Caco-2 (cell line): ENCODE data around the gene PTPRN2. TPM values are rescaled to one million over a fixed set of nuclear protein-coding genes. Genes with fewer than 3 reads are reported as not detected.

Experiments used
- BruUV-seq: library from RNA; stranded (reverse); fragments of 400-500 nt; replicated peaks from 2 replicates; lab custom pipeline; 2021; lab: Mats Ljungman, UMichigan
- CTCF ChIA-PET: fragments of 300-600 bp; sonication (Branson Sonifier 250); formaldehyde crosslinking; loops from one replicate; lab custom pipeline; 2022; ENCODE audit warnings: antibody characterized with exemption; lab: Charles Lee
- POLR2A ChIA-PET: fragments of 300-600 bp; sonication (Branson Sonifier 250); formaldehyde crosslinking; loops from one replicate; lab custom pipeline; 2022; ENCODE audit warnings: antibody characterized with exemption; lab: Charles Lee
- DNase-seq, 2 experiments: peaks; one replicate each; pipeline versions ENCODE4 v3.0.0 to v3.0.0-alpha.2; 2020 to 2022
- H3K27me3 ChIP-seq: replicated peaks from 2 replicates; pipeline ENCODE4 v1.6.0; 2011; ENCODE audit warnings: low read length; ENCODE audit not compliant: control insufficient read depth, insufficient read depth
- H3K36me3 ChIP-seq: 2 replicates; pipeline ENCODE4 v1.5.1; 2011; ENCODE audit warnings: low read length; ENCODE audit not compliant: control insufficient read depth, insufficient read depth
- H3K4me1 ChIP-seq: fragments of 250-450 bp; sonication (Bioruptor Pico); 2 replicates; pipeline ENCODE4 v1.5.1; 2020; ENCODE audit warnings: mild to moderate bottlenecking
- H3K4me3 ChIP-seq: 2 replicates; pipeline ENCODE4 v1.5.1; 2011; ENCODE audit warnings: low read depth, mild to moderate bottlenecking, control low read depth, low read length
- H3K9me3 ChIP-seq: fragments of 250-450 bp; sonication (Bioruptor Pico); 2 replicates; pipeline ENCODE4 v1.5.1; 2020; ENCODE audit warnings: mild to moderate bottlenecking, moderate library complexity
- H3K27ac Mint-ChIP-seq: one replicate; pipeline ENCODE4 v1.8.0; 2022; ENCODE audit warnings: mixed read lengths; ENCODE audit not compliant: unreplicated experiment
- H3K27me3 Mint-ChIP-seq: one replicate; pipeline ENCODE4 v1.8.0; 2022; ENCODE audit warnings: mixed read lengths; ENCODE audit not compliant: insufficient read depth, unreplicated experiment
- H3K36me3 Mint-ChIP-seq: one replicate; pipeline ENCODE4 v1.8.0; 2022; ENCODE audit warnings: mild to moderate bottlenecking, mixed read lengths; ENCODE audit not compliant: insufficient read depth, unreplicated experiment
- H3K4me1 Mint-ChIP-seq: one replicate; pipeline ENCODE4 v1.8.0; 2022; ENCODE audit warnings: low read depth, mixed read lengths; ENCODE audit not compliant: unreplicated experiment
- H3K4me3 Mint-ChIP-seq: one replicate; pipeline ENCODE4 v1.8.0; 2022; ENCODE audit warnings: mild to moderate bottlenecking, moderate library complexity, mixed read lengths; ENCODE audit not compliant: unreplicated experiment
- H3K9me3 Mint-ChIP-seq: one replicate; pipeline ENCODE4 v1.8.0; 2022; ENCODE audit warnings: mixed read lengths; ENCODE audit not compliant: unreplicated experiment
- CTCF ChIP-seq, 2 experiments: fragments of 200-600 bp in 1 of 2; IDR thresholded peaks; 1 replicate in 1 of 2; 2 replicates in 1 of 2; pipeline versions ENCODE4 v1.5.1 to v1.8.0; 2011 to 2022; ENCODE audit warnings: antibody characterized with exemption in 1 of 2, control low read depth in 1 of 2, inconsistent platforms in 1 of 2, low read depth in 1 of 2, low read length in 1 of 2, mild to moderate bottlenecking in 1 of 2, moderate library complexity in 1 of 2; ENCODE audit not compliant: insufficient read depth in 1 of 2, severe bottlenecking in 1 of 2, unreplicated experiment in 1 of 2
- intact Hi-C: fragments of 100-400 bp; cut with micrococcal nuclease; formaldehyde crosslinking; loops from one replicate; pipeline ENCODE4 v1.10.0; 2022; ENCODE audit not compliant: unreplicated experiment
- total RNA-seq: library from RNA; stranded (reverse); gene quantifications from 2 replicates; pipeline ENCODE4 v1.2.3, GENCODE V29; 2022

The PTPRN2 gene
- total RNA-seq, 1 experiment from 2014 or later, result 1.4 TPM

- Histone ChIP-seq H3K36me3 (no peaks in the 10 kb centered on the region), H3K4me3 (no peak overlapping the region), H3K27me3 (no peaks in the 10 kb centered on the region), H3K9me3 (no peaks in the 10 kb centered on the region), H3K4me1 (no peaks in the 10 kb centered on the region)
- no peak for TF ChIP-seq CTCF (IDR thresholded peaks at IDR 0.05; ENCODE audit: insufficient read depth in 1 of 2, low read depth in 1 of 2, low read length in 1 of 2, severe bottlenecking in 1 of 2, unreplicated experiment in 1 of 2)
- peaks cover 14% of the 10 kb centered on the region for H3K27me3 Mint-ChIP-seq
- H3K36me3 Mint-ChIP-seq, result no peaks in the 10 kb centered on the region
- intact Hi-C loops, result no loop called here
- BruUV-seq, result no TSS peak
- no peaks in the 10 kb centered on the region for H3K4me1 Mint-ChIP-seq
- ChIA-PET CTCF (no interaction called here), POLR2A (no interaction called here)
- DNase-seq, result no peak
- H3K4me3 Mint-ChIP-seq, result no peak overlapping the region
- H3K27ac Mint-ChIP-seq, result no peak overlapping the region
- no peaks in the 10 kb centered on the region for H3K9me3 Mint-ChIP-seq
Measured at GRCh38 chr7:157708919-157709295, 878.7 kb downstream of the PTPRN2 start.

GRCh38 chr7:157707983-157708918 lies 879.4 kb downstream of the PTPRN2 start:
- POLR2A ChIA-PET, result no interaction called here
- no peaks in the 10 kb centered on the region for H3K4me1 Mint-ChIP-seq
- no peak overlapping the region for H3K4me3 Mint-ChIP-seq

GRCh38 chr7:157704365-157704764 lies 883.3 kb downstream of the PTPRN2 start:
- DNase-seq, result no peak
- TF ChIP-seq CTCF (IDR thresholded peaks at IDR 0.05; ENCODE audit: insufficient read depth in 1 of 2, low read depth in 1 of 2, low read length in 1 of 2, severe bottlenecking in 1 of 2, unreplicated experiment in 1 of 2), result no peak
- CTCF ChIA-PET, result no interaction called here
- Histone ChIP-seq H3K9me3 (no peaks in the 10 kb centered on the region), H3K4me1 (no peaks in the 10 kb centered on the region), H3K27me3 (no peaks in the 10 kb centered on the region), H3K36me3 (no peaks in the 10 kb centered on the region), H3K4me3 (no peak overlapping the region)
- Mint-ChIP-seq H3K4me1 (no peaks in the 10 kb centered on the region), H3K4me3 (no peak overlapping the region), H3K27me3 (peaks cover 20% of the 10 kb centered on the region), H3K36me3 (no peaks in the 10 kb centered on the region), H3K9me3 (no peaks in the 10 kb centered on the region), H3K27ac (no peak overlapping the region)
- POLR2A ChIA-PET, result no interaction called here
- no TSS peak for BruUV-seq
- intact Hi-C loops, result no loop called here

More at GRCh38 chr7:157707983-157708918, 879.4 kb downstream of the PTPRN2 start:
- DNase-seq, result peak in 1 of 2 experiments; percentile 21
- H3K9me3 ChIP-seq, result no peaks in the 10 kb centered on the region
- BruUV-seq, result no TSS peak
- H3K4me3 ChIP-seq, result no peak overlapping the region
- CTCF ChIA-PET, result no interaction called here
- H3K27me3 ChIP-seq, result no peaks in the 10 kb centered on the region
- H3K36me3 ChIP-seq, result no peaks in the 10 kb centered on the region
- intact Hi-C loops, result no loop called here
- no peak for TF ChIP-seq CTCF (IDR thresholded peaks at IDR 0.05; ENCODE audit: insufficient read depth in 1 of 2, low read depth in 1 of 2, low read length in 1 of 2, severe bottlenecking in 1 of 2, unreplicated experiment in 1 of 2)
- no peaks in the 10 kb centered on the region for H3K4me1 ChIP-seq
- Mint-ChIP-seq H3K27ac (no peak overlapping the region), H3K9me3 (no peaks in the 10 kb centered on the region), H3K36me3 (no peaks in the 10 kb centered on the region), H3K27me3 (peaks cover 11% of the 10 kb centered on the region)
